HPDE6-E6E7 (cell line): ENCODE results near the gene DDX51.
"Not testable (repeated sequence)": the region's sequence is repeated elsewhere in the genome, so short reads cannot be mapped to it uniquely, and the experiment has no call there.

Source experiments
- DNase-seq: peaks from one replicate; pipeline ENCODE4 v3.0.0; 2011; ENCODE audit warnings: missing footprints; ENCODE audit errors: extremely low spot score

Gene DDX51

GRCh38 chr12:132117558-132117875 is 26.6 kb downstream of the DDX51 start:
- DNase-seq, result no peak

- DNase-seq, result no peak
These were observed 27.2 kb downstream of the DDX51 start for GRCh38 chr12:132116709-132117557.

- no peak for DNase-seq
These were observed 28.6 kb downstream of the DDX51 start for GRCh38 chr12:132115500-132115899.

DNA sequence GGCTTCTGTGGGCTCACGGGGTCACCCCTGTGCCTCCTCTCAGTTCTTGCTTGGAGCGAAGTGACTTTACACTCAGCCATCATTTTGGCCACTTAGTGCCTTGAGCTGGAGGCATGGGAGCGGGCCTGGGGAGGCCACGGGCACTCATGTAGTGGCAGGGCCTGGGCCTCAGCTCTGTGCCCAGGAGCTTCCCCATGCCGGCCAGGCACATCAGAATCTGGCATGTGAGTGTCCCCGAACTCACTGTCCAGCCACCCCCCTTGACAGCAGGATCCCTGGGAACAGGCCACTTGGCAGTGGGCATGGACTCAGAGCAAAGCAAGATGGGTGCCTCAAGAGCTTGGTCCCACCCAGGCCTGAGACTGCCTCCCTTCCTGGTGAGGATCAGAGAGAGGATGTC is 29.5 kb downstream of the DDX51 start:
- DNase-seq, result no peak

- DNase-seq, result no peak
These were observed 32.3 kb downstream of the DDX51 start for GRCh38 chr12:132111654-132112304.

DNA sequence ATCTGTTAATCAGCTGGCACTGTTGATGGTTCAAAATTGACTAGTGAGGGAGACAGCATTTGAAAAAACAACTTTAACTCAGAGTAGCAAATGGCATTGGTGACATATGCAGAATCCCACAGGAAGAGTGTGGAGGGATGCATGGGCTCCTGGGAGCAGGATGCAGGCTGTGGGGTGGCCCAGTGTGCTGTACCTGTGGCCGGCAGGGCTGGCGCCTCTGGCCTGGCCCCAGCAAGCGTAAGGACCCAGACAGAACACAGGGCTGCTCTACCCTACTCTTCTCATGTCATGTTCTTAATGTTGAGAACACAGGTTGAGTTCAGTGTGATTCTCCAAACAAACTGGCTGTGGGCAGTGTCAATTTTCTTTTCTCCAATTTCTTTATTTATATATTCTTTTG is 33.4 kb downstream of the DDX51 start:
- no peak for DNase-seq

DNA sequence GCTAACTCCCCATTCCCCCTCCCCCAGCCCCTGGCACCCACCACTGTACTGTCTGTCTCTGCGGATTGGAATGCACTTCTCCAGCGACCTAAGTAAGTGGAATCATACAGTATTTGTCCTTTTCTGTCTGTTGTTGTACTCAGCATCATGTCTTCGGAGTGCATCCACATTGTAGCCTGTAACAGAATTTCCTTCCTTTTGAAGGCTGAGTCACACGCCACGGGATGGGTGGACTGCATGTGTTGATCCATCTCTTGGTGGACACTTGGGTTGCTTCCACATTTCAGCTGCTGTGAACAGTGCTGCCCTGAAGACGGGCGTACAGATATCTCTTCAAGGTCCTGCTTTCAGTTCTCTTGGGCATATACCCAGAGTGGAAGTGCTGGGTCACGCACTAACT is 34.4 kb downstream of the DDX51 start:
- DNase-seq, result no peak

DNA sequence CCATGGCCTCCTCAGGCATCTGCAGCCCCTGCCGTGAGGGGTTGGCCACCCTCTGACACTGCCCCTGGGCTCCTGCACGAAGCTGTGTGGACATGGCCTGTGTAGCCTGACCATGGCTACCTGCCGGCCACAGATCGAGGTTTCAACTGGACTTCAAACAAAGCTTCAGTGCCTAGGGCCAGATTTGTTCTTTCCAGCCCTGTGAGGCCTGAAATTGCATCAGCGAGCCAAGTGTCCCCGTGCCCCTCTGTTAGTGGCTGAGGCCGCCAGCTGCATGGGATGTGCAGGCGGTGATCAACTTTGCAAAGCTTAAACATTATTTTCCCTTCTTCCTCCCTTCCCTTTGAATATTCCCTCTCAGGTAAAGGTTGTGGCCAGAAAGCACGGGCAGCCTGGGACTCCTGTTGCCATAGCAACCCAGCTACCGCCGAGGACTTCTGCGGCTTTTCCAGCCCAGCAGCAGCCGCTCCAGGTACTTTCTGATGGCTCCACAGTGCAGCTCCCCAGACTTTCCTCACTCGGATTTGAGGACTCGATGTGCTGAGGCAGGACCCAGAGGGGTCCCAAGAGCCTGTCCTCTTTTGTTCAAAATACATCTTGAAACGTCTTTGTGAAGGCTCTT is 35.8 kb downstream of the DDX51 start:
- DNase-seq, result no peak

- no peak for DNase-seq
These were observed 37.2 kb downstream of the DDX51 start for GRCh38 chr12:132106921-132107320.

DNA sequence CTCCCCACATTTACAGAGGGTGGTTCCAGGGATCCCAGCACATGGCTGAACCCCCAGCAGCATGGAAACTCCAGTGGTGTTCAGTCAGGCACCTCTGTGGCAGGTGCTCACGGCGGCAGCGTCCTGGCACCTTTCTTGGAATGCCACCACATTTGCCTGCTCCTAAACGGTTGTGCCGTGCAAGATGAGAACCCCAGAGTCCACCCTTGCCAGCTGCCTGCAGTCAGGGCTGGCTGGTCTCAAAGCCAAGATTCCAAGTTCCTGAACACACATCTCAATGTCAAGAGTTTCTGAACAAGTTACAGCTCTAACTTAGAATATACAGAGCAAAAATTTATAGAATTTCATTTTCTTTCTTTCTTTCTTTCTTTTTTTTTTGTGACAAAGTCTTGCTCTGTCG is 38.7 kb downstream of the DDX51 start:
- DNase-seq, result no peak

DNA sequence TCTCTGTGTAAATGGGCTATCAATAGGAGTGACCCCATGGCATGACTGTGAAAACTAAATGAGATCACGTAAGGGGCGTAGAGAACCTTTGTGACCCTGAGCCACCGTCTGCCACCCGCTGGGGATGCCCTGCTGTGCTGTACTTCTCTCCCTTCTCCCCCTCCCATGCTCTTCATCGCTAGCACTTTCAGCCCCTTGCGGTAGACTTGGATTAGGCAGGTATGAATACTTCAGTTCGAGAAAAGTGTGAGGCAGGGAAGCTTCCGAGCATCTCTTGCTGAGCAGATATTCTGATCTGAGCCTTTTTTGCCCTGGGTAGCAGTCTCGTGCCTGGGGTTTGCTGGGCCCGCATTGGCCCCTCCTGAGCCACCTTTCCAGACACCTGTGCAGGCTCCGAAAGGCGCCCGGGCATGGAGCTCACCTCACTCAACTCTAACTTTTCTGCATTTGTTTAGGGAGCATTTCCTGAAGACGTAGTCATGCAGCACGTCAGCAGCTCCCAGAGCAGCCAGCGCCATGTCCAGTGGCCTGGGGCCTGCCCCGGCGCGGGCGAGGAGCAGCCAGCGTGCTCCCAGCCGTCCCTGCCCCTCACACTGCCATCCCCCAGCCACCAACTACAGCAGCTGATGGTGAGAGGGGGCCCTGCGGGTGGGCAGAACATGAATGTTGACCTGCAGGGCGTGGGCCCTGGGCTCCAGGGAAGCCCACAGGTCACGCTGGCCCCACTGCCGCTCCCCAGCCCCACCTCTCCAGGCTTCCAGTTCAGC is 40.4 kb downstream of the DDX51 start:
- no peak for DNase-seq

- DNase-seq, result not testable (repeated sequence)
These were observed 41.0 kb downstream of the DDX51 start for GRCh38 chr12:132103072-132103471.

GRCh38 chr12:132102297-132102696 is 41.8 kb downstream of the DDX51 start:
- DNase-seq, result no peak

DNA sequence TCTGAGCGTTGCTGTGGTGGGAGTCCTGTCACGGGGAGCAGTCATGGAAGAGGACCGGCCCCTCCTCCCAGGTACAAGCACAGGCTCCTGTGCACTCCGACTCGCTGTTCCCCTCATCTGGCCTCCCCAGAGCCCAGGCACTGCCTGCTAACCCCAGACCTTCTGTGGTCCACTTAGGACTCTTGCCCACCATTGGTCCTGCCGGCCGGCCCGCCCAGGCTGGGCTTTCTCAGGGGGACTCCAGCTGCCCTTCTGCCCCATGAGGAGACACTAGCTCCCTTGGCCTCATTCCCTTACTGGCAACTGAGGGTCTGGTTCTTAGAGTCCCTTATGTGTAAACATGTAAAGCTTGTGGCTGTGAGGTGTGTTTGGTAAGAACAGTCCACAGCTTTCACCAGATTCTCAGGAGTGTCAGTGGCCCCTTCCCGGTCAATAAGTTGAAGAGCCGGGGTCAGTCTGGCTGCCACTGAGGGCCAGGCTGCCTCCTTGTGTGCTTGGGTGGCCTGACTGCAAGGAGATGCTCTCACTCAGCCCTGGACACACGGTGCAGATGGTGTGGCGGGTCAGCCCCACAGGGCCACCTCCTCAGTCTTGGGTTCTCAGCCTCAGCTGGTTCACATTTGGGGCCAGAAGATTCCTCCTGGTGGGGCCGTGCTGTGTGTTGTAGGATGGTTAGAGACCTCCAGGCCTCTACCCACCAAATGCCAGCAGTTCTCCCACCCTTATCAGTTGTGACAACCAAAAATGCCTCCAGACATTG is 43.6 kb downstream of the DDX51 start:
- no peak for DNase-seq

DNA sequence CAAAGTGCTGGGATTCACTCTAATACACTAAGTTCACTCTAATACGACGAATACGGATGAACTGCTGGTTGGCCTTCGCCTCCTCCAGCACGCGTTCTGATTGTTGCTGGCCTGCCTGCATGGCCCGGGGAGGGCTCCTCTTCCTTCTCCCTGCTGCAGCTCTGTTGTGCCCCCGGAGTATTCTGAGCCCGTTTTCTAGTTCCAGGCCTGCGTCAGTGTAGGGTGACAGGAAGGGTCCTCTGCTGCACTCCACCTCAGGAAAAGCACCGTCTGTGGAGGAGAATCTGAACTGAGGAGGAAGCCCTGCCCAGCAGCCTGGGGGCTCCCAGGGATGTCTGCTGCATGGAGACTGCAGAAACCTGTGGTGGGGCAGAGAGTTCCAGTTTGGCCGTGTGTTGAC is 44.4 kb downstream of the DDX51 start:
- DNase-seq, result no peak

GRCh38 chr12:132095520-132096409 is 48.4 kb downstream of the DDX51 start:
- no peak for DNase-seq

DNA sequence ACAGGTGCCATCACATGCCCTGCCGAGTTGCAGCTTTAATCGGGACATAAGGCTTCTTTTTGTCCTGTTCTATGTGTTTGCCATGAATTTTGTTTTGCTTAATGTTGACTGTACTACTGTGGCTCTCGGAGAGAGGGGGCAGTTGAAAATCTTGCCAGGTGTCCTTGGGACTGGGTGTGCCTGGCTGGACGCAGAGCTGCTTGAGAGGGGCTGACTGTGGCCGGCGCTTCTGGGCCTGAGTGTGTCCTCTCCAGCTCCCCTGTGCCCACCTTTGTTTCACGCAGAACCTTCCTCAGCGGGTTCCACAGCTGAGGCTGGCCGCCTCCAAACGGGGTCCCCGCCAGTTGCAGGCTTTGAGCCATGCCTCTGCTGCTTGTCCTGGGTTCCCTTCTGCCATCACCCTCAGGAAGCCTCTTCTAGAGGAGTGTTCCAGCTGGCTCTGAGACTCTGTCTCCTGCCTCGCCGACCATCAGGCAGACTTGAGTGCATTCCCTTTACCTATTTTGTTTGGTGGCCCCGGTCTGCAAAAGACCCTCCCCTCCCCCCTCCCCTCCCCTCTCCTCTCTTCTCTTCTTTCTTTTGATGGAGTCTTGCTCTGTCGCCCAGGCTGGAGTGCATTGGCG is 49.7 kb downstream of the DDX51 start:
- DNase-seq, result no peak

DNA sequence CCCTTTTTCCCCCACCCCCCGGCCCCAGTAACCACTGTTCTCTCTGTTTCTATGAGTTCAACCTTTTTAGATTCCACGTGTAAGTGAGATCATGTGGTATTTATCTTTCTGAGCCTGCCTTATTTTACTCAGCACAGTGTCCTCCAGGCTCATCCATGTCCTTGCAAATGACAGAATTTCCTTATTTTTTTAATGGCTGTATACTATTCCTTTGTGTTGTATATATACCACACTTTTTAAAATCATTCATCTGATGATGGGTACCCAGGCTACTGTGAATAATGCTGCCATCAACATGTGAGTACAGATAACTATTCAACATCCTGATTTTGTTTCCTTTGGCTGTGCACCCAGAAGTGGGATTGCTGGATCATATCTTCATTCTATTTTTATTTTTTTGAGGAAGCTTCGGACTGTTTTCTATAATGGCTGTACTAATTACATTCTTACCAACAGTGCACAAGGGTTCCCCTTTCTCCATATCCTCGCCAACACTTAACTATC is 54.7 kb downstream of the DDX51 start:
- DNase-seq, result no peak
